Thoracic aorta (tissue), 2 donors: Measurements from ENCODE around the gene TEX9. TPM values are rescaled to one million over a fixed set of nuclear protein-coding genes. Genes with fewer than 3 reads are reported as not detected.

Source experiments
- ATAC-seq: fragments of 150-250 bp; one replicate; pipeline ENCODE4 v1.8.0; 2017; ENCODE audit warnings: low read depth; ENCODE audit not compliant: insufficient number of reproducible peaks, low FRiP score
- DNase-seq: peaks from one replicate; pipeline ENCODE4 v3.0.0-alpha.2; 2020; ENCODE audit warnings: low spot score
- H3K27ac ChIP-seq, 2 donors: fragments of 200-600 bp; sonication (generic); 1 replicate in 1 of 2; 2 replicates in 1 of 2; pipeline ENCODE4 v1.5.1; 2016; ENCODE audit warnings: mild to moderate bottlenecking in 2 of 2, moderate library complexity in 2 of 2
- H3K27me3 ChIP-seq: fragments of 200-600 bp; sonication (generic); replicated peaks from 2 replicates; pipeline ENCODE4 v1.6.0; 2016; ENCODE audit warnings: mild to moderate bottlenecking; ENCODE audit not compliant: insufficient read depth
- H3K36me3 ChIP-seq: fragments of 200-600 bp; sonication (generic); one replicate; pipeline ENCODE4 v1.5.1; 2016
- H3K4me1 ChIP-seq, 2 donors: fragments of 200-600 bp; sonication (generic); 1 replicate in 1 of 2; 2 replicates in 1 of 2; pipeline versions ENCODE4 v1.5.1 to v1.6.0; 2016; ENCODE audit warnings: low read depth in 2 of 2, mild to moderate bottlenecking in 1 of 2; ENCODE audit not compliant: control insufficient read depth in 1 of 2
- H3K4me3 ChIP-seq: fragments of 200-600 bp; sonication (generic); 2 replicates; pipeline ENCODE4 v1.5.1; 2016; ENCODE audit warnings: mild to moderate bottlenecking
- H3K9me3 ChIP-seq: fragments of 200-600 bp; sonication (generic); 2 replicates; pipeline ENCODE4 v1.5.1; 2016
- total RNA-seq, 2 donors: library from RNA; depleted of rRNA; stranded (reverse); fragments of >200 nt; gene quantifications; one replicate each; pipeline versions ENCODE4 v1.1.0 to v1.2.3, GENCODE V29; 2016
- TF ChIP-seq, protein P1 (sequence below): fragments of 200-600 bp; sonication (generic); IDR thresholded peaks from one replicate; pipeline ENCODE4 v1.5.1; 2019; ENCODE audit warnings: antibody characterized with exemption

Gene TEX9
- total RNA-seq, 2 donors from 2014 or later = 3.7 to 13.5 TPM

DNA sequence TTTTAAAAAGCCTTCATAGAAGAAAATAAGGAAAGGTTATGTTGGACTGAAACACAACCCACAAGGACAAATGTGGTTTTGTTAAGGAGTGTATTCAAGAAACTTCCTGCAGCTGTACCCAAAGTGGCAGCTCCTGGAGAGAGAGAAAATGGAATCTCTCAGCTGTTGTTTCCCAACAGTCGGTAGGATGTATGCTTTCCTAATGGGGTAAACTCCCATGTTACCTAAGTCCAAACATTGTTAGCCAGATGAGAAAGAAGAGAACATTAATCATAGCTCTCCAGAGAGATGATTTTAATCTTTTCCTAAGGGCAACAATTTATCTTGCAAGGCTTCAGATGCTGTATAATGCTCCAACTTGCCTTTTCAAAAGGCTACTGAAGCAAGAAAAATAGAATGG is 22.6 kb upstream of the TEX9 start:
- TF ChIP-seq, protein P1, sequence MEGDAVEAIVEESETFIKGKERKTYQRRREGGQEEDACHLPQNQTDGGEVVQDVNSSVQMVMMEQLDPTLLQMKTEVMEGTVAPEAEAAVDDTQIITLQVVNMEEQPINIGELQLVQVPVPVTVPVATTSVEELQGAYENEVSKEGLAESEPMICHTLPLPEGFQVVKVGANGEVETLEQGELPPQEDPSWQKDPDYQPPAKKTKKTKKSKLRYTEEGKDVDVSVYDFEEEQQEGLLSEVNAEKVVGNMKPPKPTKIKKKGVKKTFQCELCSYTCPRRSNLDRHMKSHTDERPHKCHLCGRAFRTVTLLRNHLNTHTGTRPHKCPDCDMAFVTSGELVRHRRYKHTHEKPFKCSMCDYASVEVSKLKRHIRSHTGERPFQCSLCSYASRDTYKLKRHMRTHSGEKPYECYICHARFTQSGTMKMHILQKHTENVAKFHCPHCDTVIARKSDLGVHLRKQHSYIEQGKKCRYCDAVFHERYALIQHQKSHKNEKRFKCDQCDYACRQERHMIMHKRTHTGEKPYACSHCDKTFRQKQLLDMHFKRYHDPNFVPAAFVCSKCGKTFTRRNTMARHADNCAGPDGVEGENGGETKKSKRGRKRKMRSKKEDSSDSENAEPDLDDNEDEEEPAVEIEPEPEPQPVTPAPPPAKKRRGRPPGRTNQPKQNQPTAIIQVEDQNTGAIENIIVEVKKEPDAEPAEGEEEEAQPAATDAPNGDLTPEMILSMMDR = no peak
- no peak for ATAC-seq
- Histone ChIP-seq H3K4me3 (no peak overlapping the region), H3K36me3 (no peaks in the 10 kb centered on the region), H3K27me3 (no peaks in the 10 kb centered on the region), H3K9me3 (no peaks in the 10 kb centered on the region), H3K4me1 (no peaks in the 10 kb centered on the region), H3K27ac (no peak overlapping the region)
- DNase-seq = no peak

DNA sequence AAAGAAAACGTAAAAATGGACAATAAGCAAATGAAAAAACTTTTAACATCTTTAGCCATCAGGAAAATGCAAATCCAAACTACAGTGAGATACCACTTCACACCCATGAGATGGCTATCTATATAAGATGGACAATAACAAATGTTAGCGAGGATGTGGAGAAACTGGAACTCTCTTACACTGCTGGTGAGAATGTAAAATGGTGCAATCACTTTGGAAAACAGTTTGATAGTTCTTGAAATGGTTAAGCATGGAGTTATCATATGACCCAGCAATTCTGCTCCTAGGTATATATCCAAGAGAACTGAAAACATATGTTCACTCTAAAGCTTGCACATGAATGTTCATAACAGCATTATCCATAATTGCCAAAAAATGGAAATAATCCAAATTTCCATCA is 21.3 kb upstream of the TEX9 start:
- Histone ChIP-seq H3K9me3 (no peaks in the 10 kb centered on the region), H3K36me3 (no peaks in the 10 kb centered on the region), H3K4me3 (no peak overlapping the region), H3K4me1 (no peaks in the 10 kb centered on the region), H3K27ac (no peak overlapping the region), H3K27me3 (no peaks in the 10 kb centered on the region)
- TF ChIP-seq, protein P1 = no peak
- no peak for ATAC-seq
- DNase-seq = no peak

DNA sequence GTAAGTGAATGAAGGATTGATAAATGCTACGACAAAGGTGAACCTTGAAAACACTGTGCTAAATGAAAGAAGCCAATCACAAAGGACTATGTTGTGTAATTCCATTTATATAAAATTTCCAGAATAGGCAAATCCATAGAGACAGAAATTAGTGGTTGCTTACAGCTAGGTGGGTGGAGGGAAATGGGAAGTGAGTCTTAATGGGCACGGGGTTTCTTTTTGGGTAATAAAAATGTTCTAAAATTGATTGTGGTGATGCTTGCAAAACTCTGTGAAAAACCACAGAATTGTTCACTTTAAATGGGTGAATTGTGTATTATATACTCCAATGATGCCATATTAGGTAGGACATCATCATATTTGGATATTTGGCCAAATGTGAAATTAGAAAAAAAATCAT is 20.9 kb upstream of the TEX9 start:
- TF ChIP-seq, protein P1 = no peak
- Histone ChIP-seq H3K36me3 (no peaks in the 10 kb centered on the region), H3K27me3 (no peaks in the 10 kb centered on the region), H3K4me1 (no peaks in the 10 kb centered on the region), H3K27ac (no peak overlapping the region), H3K9me3 (no peaks in the 10 kb centered on the region), H3K4me3 (no peak overlapping the region)
- DNase-seq (no peak), ATAC-seq (no peak)

DNA sequence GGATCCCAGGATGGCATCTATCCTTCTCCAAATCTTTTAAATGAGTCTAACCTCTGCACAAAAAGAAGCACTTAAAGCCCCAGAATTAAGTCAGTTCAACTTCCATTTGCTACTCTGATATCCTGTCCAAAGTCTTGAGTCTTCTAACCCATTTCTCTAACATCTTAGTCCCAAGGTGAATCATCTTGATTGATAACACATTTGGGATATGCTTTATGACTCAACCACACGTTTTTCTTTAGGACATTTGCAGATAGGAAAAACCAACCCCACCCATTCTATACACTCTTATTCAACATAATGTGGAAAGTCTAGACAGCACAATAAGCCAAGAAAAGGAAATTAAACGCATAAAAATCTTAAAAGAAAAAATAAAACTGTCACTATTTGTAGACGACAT is 18.8 kb upstream of the TEX9 start:
- no peak for ATAC-seq
- no peaks in the 10 kb centered on the region for H3K27me3 ChIP-seq
- no peak overlapping the region for H3K4me3 ChIP-seq
- H3K9me3 ChIP-seq = no peaks in the 10 kb centered on the region
- TF ChIP-seq, protein P1 = no peak
- no peak overlapping the region for H3K27ac ChIP-seq
- DNase-seq = no peak
- H3K4me1 ChIP-seq = no peaks in the 10 kb centered on the region
- no peaks in the 10 kb centered on the region for H3K36me3 ChIP-seq

DNA sequence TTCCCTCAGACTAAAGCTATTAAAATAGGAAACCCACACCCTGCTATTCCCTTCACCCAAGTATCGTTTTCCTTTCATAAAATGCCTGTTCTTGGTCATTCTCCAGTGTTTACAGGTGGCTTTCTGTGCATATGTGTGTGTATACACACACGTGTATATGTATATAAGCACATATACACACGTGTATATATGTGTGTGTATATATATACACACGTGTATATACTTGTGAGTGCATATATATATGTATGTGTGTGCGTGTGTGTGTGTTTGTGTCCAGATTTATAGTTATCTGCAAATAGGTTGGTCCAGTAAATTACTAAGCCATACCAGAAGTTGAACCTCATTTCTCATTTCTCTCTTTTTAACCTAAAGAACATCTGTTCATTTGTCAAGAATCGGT is 15.7 kb upstream of the TEX9 start:
- DNase-seq (no peak), ATAC-seq (no peak)
- Histone ChIP-seq H3K9me3 (no peaks in the 10 kb centered on the region), H3K4me1 (no peaks in the 10 kb centered on the region), H3K27me3 (no peaks in the 10 kb centered on the region), H3K27ac (no peak overlapping the region), H3K4me3 (no peak overlapping the region), H3K36me3 (no peaks in the 10 kb centered on the region)
- TF ChIP-seq, protein P1 = no peak
